ENCODE data around the gene ADAM12.

ADAM12 gene

DNA sequence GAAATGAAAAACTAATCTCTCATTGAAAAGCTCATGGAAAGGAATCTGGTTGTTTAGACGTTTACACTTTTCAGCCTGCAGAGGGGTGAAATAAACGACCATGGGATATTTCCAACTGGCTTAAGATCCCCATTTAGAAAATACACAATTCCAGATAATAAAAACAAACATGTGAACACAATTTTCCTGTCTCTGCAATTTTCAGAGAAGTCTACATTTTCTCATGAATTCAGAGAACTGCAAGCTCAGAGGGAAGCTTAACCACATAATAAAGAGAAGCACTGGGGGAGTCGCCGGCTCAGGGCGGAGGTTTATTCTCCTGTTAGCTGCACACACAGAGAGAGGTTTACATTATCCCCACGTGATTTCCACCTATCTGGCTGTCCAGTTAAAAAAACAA is 276.8 kb downstream of the ADAM12 start:
- in situ Hi-C loops (cut with MboI; ENCODE audit: low pct_unique_long_range_greater_than_20kb, low sequenced_read_pairs, unreplicated experiment) = no loop called here
- DNase-seq (ENCODE audit: low spot score) = no peak
- TF ChIP-seq, protein P1, sequence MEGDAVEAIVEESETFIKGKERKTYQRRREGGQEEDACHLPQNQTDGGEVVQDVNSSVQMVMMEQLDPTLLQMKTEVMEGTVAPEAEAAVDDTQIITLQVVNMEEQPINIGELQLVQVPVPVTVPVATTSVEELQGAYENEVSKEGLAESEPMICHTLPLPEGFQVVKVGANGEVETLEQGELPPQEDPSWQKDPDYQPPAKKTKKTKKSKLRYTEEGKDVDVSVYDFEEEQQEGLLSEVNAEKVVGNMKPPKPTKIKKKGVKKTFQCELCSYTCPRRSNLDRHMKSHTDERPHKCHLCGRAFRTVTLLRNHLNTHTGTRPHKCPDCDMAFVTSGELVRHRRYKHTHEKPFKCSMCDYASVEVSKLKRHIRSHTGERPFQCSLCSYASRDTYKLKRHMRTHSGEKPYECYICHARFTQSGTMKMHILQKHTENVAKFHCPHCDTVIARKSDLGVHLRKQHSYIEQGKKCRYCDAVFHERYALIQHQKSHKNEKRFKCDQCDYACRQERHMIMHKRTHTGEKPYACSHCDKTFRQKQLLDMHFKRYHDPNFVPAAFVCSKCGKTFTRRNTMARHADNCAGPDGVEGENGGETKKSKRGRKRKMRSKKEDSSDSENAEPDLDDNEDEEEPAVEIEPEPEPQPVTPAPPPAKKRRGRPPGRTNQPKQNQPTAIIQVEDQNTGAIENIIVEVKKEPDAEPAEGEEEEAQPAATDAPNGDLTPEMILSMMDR (IDR thresholded peaks at IDR 0.05; ENCODE audit: extremely low read depth, insufficient read depth, missing control alignments) = no peak

DNA sequence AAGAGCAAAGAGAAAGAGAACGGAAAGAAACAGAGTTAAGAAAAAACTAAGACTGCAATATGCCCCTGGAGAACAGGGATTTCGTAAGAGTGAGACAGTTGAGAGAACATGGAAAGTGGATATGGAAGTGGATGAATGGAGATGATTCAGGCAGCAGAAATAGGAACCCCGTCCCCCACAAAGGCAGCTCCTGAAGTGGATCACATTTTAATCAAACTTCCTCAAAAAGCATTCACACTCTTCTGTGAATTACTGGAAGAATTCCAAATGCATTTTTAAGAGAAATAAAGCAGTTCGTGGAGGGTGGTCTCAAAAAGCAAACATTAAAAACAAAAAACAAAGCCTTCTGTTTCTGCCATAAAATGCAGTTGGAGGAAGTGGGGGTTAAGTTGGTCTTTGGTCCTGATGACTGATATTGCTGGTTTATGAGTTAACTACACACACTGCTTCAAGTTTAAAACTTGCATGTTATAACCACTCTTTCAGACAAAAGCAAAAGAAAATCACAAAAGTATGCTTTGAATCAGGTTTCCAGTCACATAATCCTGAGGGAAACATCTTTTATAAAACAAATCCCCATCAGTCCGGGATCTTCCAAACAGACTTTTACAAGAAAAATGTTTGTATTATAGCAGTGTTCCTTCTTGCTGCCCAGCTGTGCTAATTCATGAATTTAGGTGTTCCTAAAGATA is 277.6 kb downstream of the ADAM12 start:
- in situ Hi-C loops (cut with MboI; ENCODE audit: low pct_unique_long_range_greater_than_20kb, low sequenced_read_pairs, unreplicated experiment) = no loop called here
- no peak for DNase-seq (ENCODE audit: low spot score)
- TF ChIP-seq, protein P1 (IDR thresholded peaks at IDR 0.05; ENCODE audit: extremely low read depth, insufficient read depth, missing control alignments) = no peak

DNA sequence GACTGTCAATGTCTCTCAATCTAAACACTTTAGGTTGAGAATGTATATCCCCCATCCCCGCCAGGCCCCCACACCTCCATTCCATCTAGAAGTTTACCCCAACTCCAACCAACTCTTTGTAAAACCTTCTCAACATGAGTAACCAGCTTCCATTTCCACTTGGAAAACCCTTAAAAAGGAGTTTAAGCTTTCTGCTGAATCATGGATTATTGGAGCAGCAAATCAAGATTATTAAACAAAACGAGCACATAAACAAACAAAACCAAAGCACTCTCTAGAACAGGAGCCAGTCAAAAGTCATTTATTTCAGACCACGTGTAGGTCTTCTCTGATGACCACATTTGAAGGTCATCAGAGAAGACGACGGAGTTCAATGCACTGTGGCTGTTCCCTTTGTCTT is 278.4 kb downstream of the ADAM12 start:
- DNase-seq (ENCODE audit: low spot score) = no peak
- TF ChIP-seq, protein P1 (IDR thresholded peaks at IDR 0.05; ENCODE audit: extremely low read depth, insufficient read depth, missing control alignments) = no peak
- in situ Hi-C loops (cut with MboI; ENCODE audit: low pct_unique_long_range_greater_than_20kb, low sequenced_read_pairs, unreplicated experiment) = no loop called here

DNA sequence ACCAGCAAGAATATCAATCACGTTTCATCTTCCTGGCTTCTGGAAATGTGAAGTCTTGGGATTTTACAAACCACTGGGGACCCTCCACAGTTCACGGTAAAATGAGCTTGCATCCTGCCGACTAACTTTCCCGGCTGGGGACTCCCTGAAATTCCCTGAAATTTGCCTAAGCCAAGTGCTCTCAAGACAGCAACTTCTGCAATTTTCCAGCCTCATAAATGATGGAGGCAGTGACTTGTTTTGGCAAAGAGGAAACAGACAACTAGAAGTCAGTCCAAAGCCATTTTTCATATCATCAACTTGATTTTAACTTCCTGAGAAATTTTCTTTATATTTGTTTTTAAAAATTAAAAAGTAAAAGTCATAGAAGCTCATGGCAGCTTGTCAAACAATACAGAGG is 279.6 kb downstream of the ADAM12 start:
- in situ Hi-C loops (cut with MboI; ENCODE audit: low pct_unique_long_range_greater_than_20kb, low sequenced_read_pairs, unreplicated experiment) = no loop called here
- TF ChIP-seq, protein P1 (IDR thresholded peaks at IDR 0.05; ENCODE audit: extremely low read depth, insufficient read depth, missing control alignments) = no peak

DNA sequence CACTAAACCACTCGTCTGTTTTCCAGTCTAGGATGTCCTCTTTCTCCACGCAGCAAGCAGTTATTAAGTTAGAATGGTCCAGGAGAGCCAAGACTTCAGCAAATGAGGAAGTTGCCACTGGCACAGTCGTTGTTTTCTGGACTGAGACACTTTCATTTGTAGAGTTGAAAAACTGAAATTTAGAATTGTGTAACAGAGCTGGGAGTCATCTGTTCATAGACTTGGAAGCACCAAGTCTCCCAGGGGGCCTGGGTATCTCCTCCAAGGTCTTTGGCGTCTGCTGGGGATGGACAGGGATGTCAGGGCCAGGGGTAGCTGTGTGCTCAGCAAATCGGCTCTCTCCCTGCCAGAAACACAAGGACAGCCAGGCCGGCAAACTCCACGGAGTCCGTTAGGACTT is 283.5 kb downstream of the ADAM12 start:
- in situ Hi-C loops (cut with MboI; ENCODE audit: low pct_unique_long_range_greater_than_20kb, low sequenced_read_pairs, unreplicated experiment) = no loop called here
- no peak for DNase-seq (ENCODE audit: low spot score)
- TF ChIP-seq, protein P1 (IDR thresholded peaks at IDR 0.05; ENCODE audit: extremely low read depth, insufficient read depth, missing control alignments) = no peak

More for the DNA sequence above, 279.6 kb downstream of the ADAM12 start:
- no peak for DNase-seq (ENCODE audit: low spot score)

DNA sequence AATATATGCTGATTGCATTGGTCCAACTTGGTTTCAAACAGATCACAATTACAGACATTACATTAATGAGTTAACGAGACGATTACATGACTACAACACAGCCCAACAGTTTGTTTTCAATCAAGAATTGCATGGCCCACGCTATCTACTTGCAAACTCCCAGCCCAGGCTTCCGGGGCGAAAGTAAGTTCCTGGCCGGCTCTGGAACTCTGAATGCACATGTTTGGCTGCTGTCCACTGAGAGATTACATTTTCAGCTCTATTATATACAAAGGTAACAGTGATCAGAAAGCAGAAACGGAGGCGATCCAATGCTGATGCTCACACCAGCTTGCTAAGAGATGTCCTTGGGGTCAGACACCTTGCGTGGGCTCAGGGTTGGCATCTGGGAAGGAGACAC is 285.6 kb downstream of the ADAM12 start:
- in situ Hi-C loops (cut with MboI; ENCODE audit: low pct_unique_long_range_greater_than_20kb, low sequenced_read_pairs, unreplicated experiment) = no loop called here
- no peak for DNase-seq (ENCODE audit: low spot score)
- TF ChIP-seq, protein P1 (IDR thresholded peaks at IDR 0.05; ENCODE audit: extremely low read depth, insufficient read depth, missing control alignments) = no peak

All from GM13977 (cell line).